ENCODE measurements around the gene RPL28. TPM values are rescaled to one million over a fixed set of nuclear protein-coding genes. Genes with fewer than 3 reads are reported as not detected.

RPL28 gene
- total RNA-seq, 1 experiment from 2014 or later = 2,505 TPM

DNA sequence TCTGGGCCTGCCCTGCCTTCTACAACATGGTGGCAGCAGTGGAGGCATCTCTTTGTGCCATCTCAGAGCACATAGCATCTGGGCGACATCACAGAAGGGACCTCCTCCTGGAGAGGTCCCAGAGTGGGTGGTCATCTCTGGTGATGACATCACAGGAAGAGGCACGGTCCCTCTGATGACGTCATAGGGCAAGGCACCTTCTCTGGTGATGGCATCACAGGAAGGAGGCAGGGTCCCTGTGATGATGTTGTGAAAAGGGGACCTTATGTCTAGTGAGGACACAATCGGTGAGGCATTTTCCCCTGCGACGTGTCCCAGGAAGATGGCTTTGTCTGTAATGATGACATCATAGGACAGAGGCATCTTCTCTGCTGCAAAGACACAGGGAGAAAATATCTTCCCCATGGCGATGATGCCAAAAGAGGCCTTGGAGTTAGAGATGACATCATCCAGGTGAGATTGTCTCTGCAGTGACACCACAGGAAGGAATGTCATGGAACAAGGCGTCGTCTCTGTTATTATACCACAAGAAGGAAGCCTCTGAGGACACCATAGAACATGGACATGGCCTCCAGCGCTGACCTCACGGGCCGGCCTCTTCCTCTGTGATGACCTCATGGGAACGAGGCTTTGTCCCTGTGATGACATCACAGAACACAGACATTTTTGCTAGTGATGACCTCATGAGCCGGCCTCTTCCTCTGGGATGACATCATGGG lies 46.7 kb downstream of the RPL28 start (continued):
- TF ChIP-seq, protein P1, sequence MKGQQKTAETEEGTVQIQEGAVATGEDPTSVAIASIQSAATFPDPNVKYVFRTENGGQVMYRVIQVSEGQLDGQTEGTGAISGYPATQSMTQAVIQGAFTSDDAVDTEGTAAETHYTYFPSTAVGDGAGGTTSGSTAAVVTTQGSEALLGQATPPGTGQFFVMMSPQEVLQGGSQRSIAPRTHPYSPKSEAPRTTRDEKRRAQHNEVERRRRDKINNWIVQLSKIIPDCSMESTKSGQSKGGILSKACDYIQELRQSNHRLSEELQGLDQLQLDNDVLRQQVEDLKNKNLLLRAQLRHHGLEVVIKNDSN (CRISPR knock-in tag; IDR thresholded peaks at IDR 0.05) = no peak
- TF ChIP-seq IRF2 (CRISPR knock-in tag; IDR thresholded peaks at IDR 0.05; ENCODE audit: borderline replicate concordance, low read depth) (no peak), ZNF423 (CRISPR knock-in tag; IDR thresholded peaks at IDR 0.05) (no peak), SOX15 (CRISPR knock-in tag; IDR thresholded peaks at IDR 0.05) (no peak), MXD4 (CRISPR knock-in tag; IDR thresholded peaks at IDR 0.05; ENCODE audit: borderline replicate concordance) (no peak), ZNF396 (CRISPR knock-in tag; IDR thresholded peaks at IDR 0.05; ENCODE audit: borderline replicate concordance) (no peak)

DNA sequence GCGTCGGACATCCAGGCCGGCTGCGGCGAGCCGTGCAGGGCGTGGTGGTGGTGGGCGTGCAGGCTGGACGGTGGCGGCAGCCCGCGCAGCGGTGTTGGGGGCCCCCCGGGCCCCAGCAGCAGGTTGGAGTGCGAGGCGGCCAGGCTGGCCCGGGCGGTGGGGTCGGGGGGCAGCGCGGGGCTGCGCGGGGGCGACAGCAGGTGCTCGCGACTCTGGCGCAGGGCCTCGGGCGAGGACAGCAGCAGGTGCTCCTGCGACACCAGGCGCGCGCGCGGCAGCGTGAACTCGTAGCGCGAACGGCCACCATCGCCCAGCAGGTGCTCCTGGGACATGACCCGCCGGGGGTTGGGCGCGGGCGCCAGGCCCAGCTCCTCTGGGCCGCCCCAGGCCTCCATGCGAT lies 47.6 kb downstream of the RPL28 start:
- ChIA-PET CTCF (no interaction called here), POLR2A (no interaction called here)
- Mint-ChIP-seq H3K36me3 (no peaks in the 10 kb centered on the region; the same call in 1 of the 2 replicates), H3K27ac (no peak overlapping the region), H3K4me3 (no peak overlapping the region), H3K9me3 (peaks cover 22% of the 10 kb centered on the region), H3K27me3 (ENCODE audit: low read depth) (peaks cover 33% of the 10 kb centered on the region), H3K4me1 (peaks cover 5% of the 10 kb centered on the region; the same call in 1 of the 2 replicates)
- no peak for TF ChIP-seq SOX15 (CRISPR knock-in tag; IDR thresholded peaks at IDR 0.05)
- no peak for TF ChIP-seq HMGA2 (CRISPR knock-in tag; IDR thresholded peaks at IDR 0.05)
- no peak for TF ChIP-seq ZNF121 (CRISPR knock-in tag; IDR thresholded peaks at IDR 0.05)
- TF ChIP-seq, protein P2, sequence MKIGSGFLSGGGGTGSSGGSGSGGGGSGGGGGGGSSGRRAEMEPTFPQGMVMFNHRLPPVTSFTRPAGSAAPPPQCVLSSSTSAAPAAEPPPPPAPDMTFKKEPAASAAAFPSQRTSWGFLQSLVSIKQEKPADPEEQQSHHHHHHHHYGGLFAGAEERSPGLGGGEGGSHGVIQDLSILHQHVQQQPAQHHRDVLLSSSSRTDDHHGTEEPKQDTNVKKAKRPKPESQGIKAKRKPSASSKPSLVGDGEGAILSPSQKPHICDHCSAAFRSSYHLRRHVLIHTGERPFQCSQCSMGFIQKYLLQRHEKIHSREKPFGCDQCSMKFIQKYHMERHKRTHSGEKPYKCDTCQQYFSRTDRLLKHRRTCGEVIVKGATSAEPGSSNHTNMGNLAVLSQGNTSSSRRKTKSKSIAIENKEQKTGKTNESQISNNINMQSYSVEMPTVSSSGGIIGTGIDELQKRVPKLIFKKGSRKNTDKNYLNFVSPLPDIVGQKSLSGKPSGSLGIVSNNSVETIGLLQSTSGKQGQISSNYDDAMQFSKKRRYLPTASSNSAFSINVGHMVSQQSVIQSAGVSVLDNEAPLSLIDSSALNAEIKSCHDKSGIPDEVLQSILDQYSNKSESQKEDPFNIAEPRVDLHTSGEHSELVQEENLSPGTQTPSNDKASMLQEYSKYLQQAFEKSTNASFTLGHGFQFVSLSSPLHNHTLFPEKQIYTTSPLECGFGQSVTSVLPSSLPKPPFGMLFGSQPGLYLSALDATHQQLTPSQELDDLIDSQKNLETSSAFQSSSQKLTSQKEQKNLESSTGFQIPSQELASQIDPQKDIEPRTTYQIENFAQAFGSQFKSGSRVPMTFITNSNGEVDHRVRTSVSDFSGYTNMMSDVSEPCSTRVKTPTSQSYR (CRISPR knock-in tag; IDR thresholded peaks at IDR 0.05) = no peak
- TF ChIP-seq MLX (CRISPR knock-in tag; IDR thresholded peaks at IDR 0.05) = no peak
- TF ChIP-seq RORB (CRISPR knock-in tag; IDR thresholded peaks at IDR 0.05) = no peak
- no peak for TF ChIP-seq CREB1 (CRISPR knock-in tag; IDR thresholded peaks at IDR 0.05)
- no peak for TF ChIP-seq PRRX2 (CRISPR knock-in tag; IDR thresholded peaks at IDR 0.05)
- TF ChIP-seq, protein P3, sequence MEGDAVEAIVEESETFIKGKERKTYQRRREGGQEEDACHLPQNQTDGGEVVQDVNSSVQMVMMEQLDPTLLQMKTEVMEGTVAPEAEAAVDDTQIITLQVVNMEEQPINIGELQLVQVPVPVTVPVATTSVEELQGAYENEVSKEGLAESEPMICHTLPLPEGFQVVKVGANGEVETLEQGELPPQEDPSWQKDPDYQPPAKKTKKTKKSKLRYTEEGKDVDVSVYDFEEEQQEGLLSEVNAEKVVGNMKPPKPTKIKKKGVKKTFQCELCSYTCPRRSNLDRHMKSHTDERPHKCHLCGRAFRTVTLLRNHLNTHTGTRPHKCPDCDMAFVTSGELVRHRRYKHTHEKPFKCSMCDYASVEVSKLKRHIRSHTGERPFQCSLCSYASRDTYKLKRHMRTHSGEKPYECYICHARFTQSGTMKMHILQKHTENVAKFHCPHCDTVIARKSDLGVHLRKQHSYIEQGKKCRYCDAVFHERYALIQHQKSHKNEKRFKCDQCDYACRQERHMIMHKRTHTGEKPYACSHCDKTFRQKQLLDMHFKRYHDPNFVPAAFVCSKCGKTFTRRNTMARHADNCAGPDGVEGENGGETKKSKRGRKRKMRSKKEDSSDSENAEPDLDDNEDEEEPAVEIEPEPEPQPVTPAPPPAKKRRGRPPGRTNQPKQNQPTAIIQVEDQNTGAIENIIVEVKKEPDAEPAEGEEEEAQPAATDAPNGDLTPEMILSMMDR (IDR thresholded peaks at IDR 0.05) = no peak
- no peak for TF ChIP-seq CDX4 (CRISPR knock-in tag; IDR thresholded peaks at IDR 0.05; ENCODE audit: borderline replicate concordance)
- TF ChIP-seq, protein P4, sequence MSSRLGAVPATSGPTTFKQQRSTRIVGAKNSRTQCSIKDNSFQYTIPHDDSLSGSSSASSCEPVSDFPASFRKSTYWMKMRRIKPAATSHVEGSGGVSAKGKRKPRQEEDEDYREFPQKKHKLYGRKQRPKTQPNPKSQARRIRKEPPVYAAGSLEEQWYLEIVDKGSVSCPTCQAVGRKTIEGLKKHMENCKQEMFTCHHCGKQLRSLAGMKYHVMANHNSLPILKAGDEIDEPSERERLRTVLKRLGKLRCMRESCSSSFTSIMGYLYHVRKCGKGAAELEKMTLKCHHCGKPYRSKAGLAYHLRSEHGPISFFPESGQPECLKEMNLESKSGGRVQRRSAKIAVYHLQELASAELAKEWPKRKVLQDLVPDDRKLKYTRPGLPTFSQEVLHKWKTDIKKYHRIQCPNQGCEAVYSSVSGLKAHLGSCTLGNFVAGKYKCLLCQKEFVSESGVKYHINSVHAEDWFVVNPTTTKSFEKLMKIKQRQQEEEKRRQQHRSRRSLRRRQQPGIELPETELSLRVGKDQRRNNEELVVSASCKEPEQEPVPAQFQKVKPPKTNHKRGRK (CRISPR knock-in tag; IDR thresholded peaks at IDR 0.05; ENCODE audit: borderline replicate concordance) = no peak
- no peak for TF ChIP-seq AFF4 (CRISPR knock-in tag; IDR thresholded peaks at IDR 0.05; ENCODE audit: borderline replicate concordance)
- DNase-seq (ENCODE audit: low spot score) (no peak), ATAC-seq (no peak)
